DOHH2 (cell line): Measurements from ENCODE around the gene SLC39A9.

Experiments
- CTCF ChIP-seq: fragments of 200-600 bp; sonication (generic); IDR thresholded peaks from one replicate; pipeline ENCODE4 v1.5.1; 2014; ENCODE audit warnings: antibody characterized with exemption, mild to moderate bottlenecking, low read depth, low read length; ENCODE audit not compliant: poor library complexity, severe bottlenecking
- EZH2phosphoT487 ChIP-seq: fragments of 200-600 bp; sonication (generic); IDR thresholded peaks from 2 replicates; pipeline ENCODE4 v1.6.1; 2017; ENCODE audit warnings: borderline replicate concordance, mild to moderate bottlenecking, antibody characterized with exemption, low read length, moderate library complexity, mixed read lengths

- no peak for TF ChIP-seq CTCF
- no peak for TF ChIP-seq EZH2phosphoT487
These were observed 23.3 kb upstream of the SLC39A9 start for GRCh38 chr14:69375182-69375581.
